Keratinocyte (primary cell): ENCODE measurements around the gene ITPKC. TPM values are rescaled to one million over a fixed set of nuclear protein-coding genes. Genes with fewer than 3 reads are reported as not detected.

Experiments used
- DNase-seq: peaks from one replicate; pipeline ENCODE4 v3.0.0-alpha.2; 2011; ENCODE audit warnings: low read depth, missing footprints, low spot score
- FAIRE-seq: peaks from 2 replicates; lab custom pipeline; 2011; peaks lifted over from hg19 to GRCh38; lab: Jason Lieb, UNC
- H2AFZ ChIP-seq: 2 replicates; pipeline ENCODE4 v1.6.0; 2012; ENCODE audit warnings: low read length, control low read depth, inconsistent platforms; ENCODE audit not compliant: control insufficient read depth
- H3K27ac ChIP-seq: 2 replicates; pipeline ENCODE4 v1.5.1; 2011; ENCODE audit warnings: low read length; ENCODE audit not compliant: control insufficient read depth, insufficient read depth
- H3K27me3 ChIP-seq: 3 replicates; pipeline ENCODE4 v1.6.0; 2011; ENCODE audit warnings: low read length; ENCODE audit not compliant: control insufficient read depth, insufficient read depth; ENCODE audit errors: extremely low read depth
- H3K36me3 ChIP-seq, 2 experiments: 2 replicates in 1 of 2; 3 replicates in 1 of 2; pipeline ENCODE4 v1.5.1; 2011; ENCODE audit warnings: low read length in 2 of 2, mild to moderate bottlenecking in 1 of 2; ENCODE audit not compliant: control insufficient read depth in 2 of 2, insufficient read depth in 2 of 2; ENCODE audit errors: extremely low read depth in 1 of 2
- H3K4me1 ChIP-seq: 3 replicates; pipeline ENCODE4 v1.5.1; 2011; ENCODE audit warnings: low read length; ENCODE audit not compliant: control insufficient read depth, insufficient read depth; ENCODE audit errors: extremely low read depth
- H3K4me2 ChIP-seq: 3 replicates; pipeline ENCODE4 v1.6.0; 2011; ENCODE audit warnings: low read depth, low read length; ENCODE audit not compliant: control insufficient read depth, insufficient read depth; ENCODE audit errors: extremely low read depth
- H3K4me3 ChIP-seq, 3 experiments: fragments of 200-600 bp in 1 of 3; sonication (generic) in 1 of 3; 2 replicates in 2 of 3; 3 replicates in 1 of 3; pipeline ENCODE4 v1.5.1; 2011 to 2016; ENCODE audit warnings: low read length in 3 of 3, mild to moderate bottlenecking in 3 of 3, control low read depth in 2 of 3, inconsistent platforms in 1 of 3, low read depth in 1 of 3, mixed read lengths in 1 of 3, mixed run types in 1 of 3, moderate library complexity in 1 of 3; ENCODE audit not compliant: control insufficient read depth in 2 of 3, insufficient read depth in 2 of 3; ENCODE audit errors: extremely low read depth in 1 of 3
- H3K79me2 ChIP-seq: 2 replicates; pipeline ENCODE4 v1.6.0; 2012; ENCODE audit warnings: low read length; ENCODE audit not compliant: control insufficient read depth, insufficient read depth
- H3K9ac ChIP-seq: 3 replicates; pipeline ENCODE4 v1.6.0; 2011; ENCODE audit warnings: low read length; ENCODE audit not compliant: control insufficient read depth, insufficient read depth; ENCODE audit errors: extremely low read depth
- H3K9me1 ChIP-seq: 3 replicates; pipeline ENCODE4 v1.6.0; 2011; ENCODE audit warnings: low read length; ENCODE audit not compliant: control insufficient read depth, insufficient read depth; ENCODE audit errors: extremely low read depth
- H3K9me3 ChIP-seq: 2 replicates; pipeline ENCODE4 v1.5.1; 2012; ENCODE audit warnings: low read depth, low read length; ENCODE audit not compliant: control insufficient read depth
- H4K20me1 ChIP-seq: 3 replicates; pipeline ENCODE4 v1.6.0; 2011; ENCODE audit warnings: low read length; ENCODE audit not compliant: control insufficient read depth, insufficient read depth; ENCODE audit errors: extremely low read depth
- EZH2 ChIP-seq: IDR thresholded peaks from one replicate; pipeline ENCODE4 v1.6.1; 2012; ENCODE audit warnings: inconsistent platforms, mild to moderate bottlenecking, low read length, moderate library complexity
- dilution Hi-C: fragments of 300-500 bp; cut with MboI; formaldehyde crosslinking; loops from one replicate; pipeline ENCODE4 v1.7.0; 2020; ENCODE audit warnings: low sequenced_read_pairs; ENCODE audit not compliant: extremely low pct_ligation_motif_present
- polyA plus RNA-seq, 5 experiments: library from polyadenylated mRNA; depleted of rRNA in 3 of 5; stranded (reverse) in 3 of 5; stranded (forward) in 1 of 5; unstranded in 1 of 5; fragments of >200 nt; gene quantifications; 1 replicate in 1 of 5; 2 replicates in 3 of 5; 3 replicates in 1 of 5; pipeline versions ENCODE4 v1.2.1 to v1.2.3, GENCODE V29; 2011 to 2012; ENCODE audit warnings: missing spikeins in 2 of 5, low read depth in 1 of 5, low replicate concordance in 1 of 5
- TF ChIP-seq, protein P1 (sequence below), 3 experiments: IDR thresholded peaks in 1 of 3; conservative IDR thresholded peaks in 1 of 3; optimal IDR thresholded peaks in 1 of 3; 2 replicates in 2 of 3; 3 replicates in 1 of 3; pipeline versions ENCODE3 to v1.5.1; 2011; ENCODE audit warnings: low read length in 3 of 3, mild to moderate bottlenecking in 3 of 3, moderate library complexity in 2 of 3, control low read depth in 1 of 3, inconsistent platforms in 1 of 3; ENCODE audit not compliant: insufficient read depth in 2 of 3; ENCODE audit errors: extremely low read depth in 1 of 3

The ITPKC gene
- polyA plus RNA-seq, 1 donor (not counting 4 experiments of a cell fraction or from before 2014, with no cell fraction given), result 17.2 TPM

GRCh38 chr19:40717325-40717879 lies 490 bp downstream of the ITPKC start:
- Histone ChIP-seq H3K27ac (peak overlapping the region; percentile 100), H3K9ac (peak overlapping the region; percentile 100), H3K9me3 (no peaks in the 10 kb centered on the region), H4K20me1 (no peaks in the 10 kb centered on the region), H3K27me3 (no peaks in the 10 kb centered on the region), H3K4me3 (peak overlapping the region; percentile 62 to 90 (median 86)), H2AFZ (no peak overlapping the region), H3K4me2 (peak overlapping the region; percentile 88), H3K79me2 (peaks cover 47% of the 10 kb centered on the region), H3K36me3 (peaks cover 4 to 5% of the 10 kb centered on the region in 2 experiments), H3K9me1 (no peaks in the 10 kb centered on the region), H3K4me1 (peaks cover 38% of the 10 kb centered on the region)
- TF ChIP-seq, protein P1, sequence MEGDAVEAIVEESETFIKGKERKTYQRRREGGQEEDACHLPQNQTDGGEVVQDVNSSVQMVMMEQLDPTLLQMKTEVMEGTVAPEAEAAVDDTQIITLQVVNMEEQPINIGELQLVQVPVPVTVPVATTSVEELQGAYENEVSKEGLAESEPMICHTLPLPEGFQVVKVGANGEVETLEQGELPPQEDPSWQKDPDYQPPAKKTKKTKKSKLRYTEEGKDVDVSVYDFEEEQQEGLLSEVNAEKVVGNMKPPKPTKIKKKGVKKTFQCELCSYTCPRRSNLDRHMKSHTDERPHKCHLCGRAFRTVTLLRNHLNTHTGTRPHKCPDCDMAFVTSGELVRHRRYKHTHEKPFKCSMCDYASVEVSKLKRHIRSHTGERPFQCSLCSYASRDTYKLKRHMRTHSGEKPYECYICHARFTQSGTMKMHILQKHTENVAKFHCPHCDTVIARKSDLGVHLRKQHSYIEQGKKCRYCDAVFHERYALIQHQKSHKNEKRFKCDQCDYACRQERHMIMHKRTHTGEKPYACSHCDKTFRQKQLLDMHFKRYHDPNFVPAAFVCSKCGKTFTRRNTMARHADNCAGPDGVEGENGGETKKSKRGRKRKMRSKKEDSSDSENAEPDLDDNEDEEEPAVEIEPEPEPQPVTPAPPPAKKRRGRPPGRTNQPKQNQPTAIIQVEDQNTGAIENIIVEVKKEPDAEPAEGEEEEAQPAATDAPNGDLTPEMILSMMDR (optimal IDR thresholded peaks at IDR 0.05 in 1 of 3, IDR thresholded peaks at IDR 0.05 in 1 of 3, conservative IDR thresholded peaks at IDR 0.05 in 1 of 3; ENCODE audit: extremely low read depth in 1 of 3, insufficient read depth in 2 of 3, low read length in 3 of 3), result no peak
- TF ChIP-seq EZH2, result no peak
- FAIRE-seq, result no peak
- no peak for DNase-seq
- dilution Hi-C loops, result no loop called here

DNA sequence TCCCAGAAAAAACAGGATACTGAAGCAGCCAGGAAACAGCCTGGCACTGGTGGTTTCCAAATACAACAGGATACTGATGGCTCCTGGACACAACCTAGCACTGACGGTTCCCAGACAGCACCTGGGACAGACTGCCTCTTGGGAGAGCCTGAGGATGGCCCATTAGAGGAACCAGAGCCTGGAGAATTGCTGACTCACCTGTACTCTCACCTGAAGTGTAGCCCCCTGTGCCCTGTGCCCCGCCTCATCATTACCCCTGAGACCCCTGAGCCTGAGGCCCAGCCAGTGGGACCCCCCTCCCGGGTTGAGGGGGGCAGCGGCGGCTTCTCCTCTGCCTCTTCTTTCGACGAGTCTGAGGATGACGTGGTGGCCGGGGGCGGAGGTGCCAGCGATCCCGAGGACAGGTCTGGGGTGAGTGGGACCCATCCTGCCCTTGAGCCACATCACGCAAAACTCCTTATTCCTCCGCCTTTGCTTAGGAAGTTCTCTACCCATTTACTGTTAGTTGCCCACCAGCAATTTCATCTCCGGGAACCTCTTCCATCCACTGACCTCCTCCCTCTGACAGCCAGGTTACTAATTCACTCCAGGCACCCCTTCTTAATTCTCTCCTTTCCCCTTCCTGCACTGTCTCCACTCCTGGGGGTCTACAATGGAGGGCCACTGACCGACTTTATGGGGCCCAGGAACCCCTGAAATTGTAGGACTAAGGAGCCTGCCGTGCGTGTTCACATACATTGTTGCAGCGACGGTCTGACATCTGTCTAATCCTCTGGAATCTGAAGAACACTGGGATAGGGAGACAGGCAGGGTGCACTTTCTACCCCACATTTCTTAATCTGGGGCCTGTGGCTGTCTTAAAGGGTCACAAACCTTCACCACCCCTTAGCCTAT lies 1.2 kb downstream of the ITPKC start:
- Histone ChIP-seq H3K9ac (peak overlapping the region; percentile 100), H3K9me1 (no peaks in the 10 kb centered on the region), H4K20me1 (no peaks in the 10 kb centered on the region), H3K27ac (peak overlapping the region; percentile 100), H3K79me2 (peaks cover 51% of the 10 kb centered on the region), H3K4me2 (peak overlapping the region; percentile 88), H3K4me3 (peak overlapping the region; percentile 62 to 90 (median 86)), H3K36me3 (peaks cover 5 to 7% of the 10 kb centered on the region in 2 experiments), H3K27me3 (no peaks in the 10 kb centered on the region), H3K9me3 (no peaks in the 10 kb centered on the region), H3K4me1 (peaks cover 41% of the 10 kb centered on the region), H2AFZ (no peak overlapping the region)
- dilution Hi-C loops, result no loop called here
- FAIRE-seq, result no peak
- no peak for TF ChIP-seq EZH2
- TF ChIP-seq, protein P1 (optimal IDR thresholded peaks at IDR 0.05 in 1 of 3, IDR thresholded peaks at IDR 0.05 in 1 of 3, conservative IDR thresholded peaks at IDR 0.05 in 1 of 3; ENCODE audit: extremely low read depth in 1 of 3, insufficient read depth in 2 of 3, low read length in 3 of 3), result no peak
- DNase-seq, result no peak
